Activated CD4-positive, alpha-beta memory T cell treated with anti-CD3 and anti-CD28 coated beads, Interleukin-2, amount 10 ng/mL, durations not matched to agents 7 days and 5 days (primary cell): ENCODE measurements around the gene USP12. TPM values are rescaled to one million over a fixed set of nuclear protein-coding genes. Genes with fewer than 3 reads are reported as not detected.
"Not testable (repeated sequence)": the region's sequence is repeated elsewhere in the genome, so short reads cannot be mapped to it uniquely, and the experiment has no call there.

Experiments
- CTCF ChIA-PET: fragments of 350-600 bp; sonication (Branson Sonifier 250); formaldehyde crosslinking; loops from one replicate; lab custom pipeline; 2021; ENCODE audit warnings: antibody characterized with exemption, inconsistent platforms; lab: Charles Lee
- POLR2A ChIA-PET: fragments of 350-600 bp; sonication (Branson Sonifier 250); formaldehyde crosslinking; loops from one replicate; lab custom pipeline; 2021; ENCODE audit warnings: antibody characterized with exemption; lab: Charles Lee
- DNase-seq: peaks from one replicate; pipeline ENCODE4 v3.0.0-alpha.2; 2020
- H3K27ac Mint-ChIP-seq: one replicate; pipeline ENCODE4 v1.8.0; 2021; ENCODE audit warnings: mild to moderate bottlenecking, mixed read lengths
- H3K27me3 Mint-ChIP-seq: one replicate; pipeline ENCODE4 v1.8.0; 2021; ENCODE audit warnings: mixed read lengths
- H3K36me3 Mint-ChIP-seq: one replicate; pipeline ENCODE4 v1.8.0; 2021; ENCODE audit warnings: low read depth, mixed read lengths
- H3K4me1 Mint-ChIP-seq: one replicate; pipeline ENCODE4 v1.8.0; 2021; ENCODE audit warnings: mixed read lengths
- H3K4me3 Mint-ChIP-seq: one replicate; pipeline ENCODE4 v1.8.0; 2021; ENCODE audit warnings: mild to moderate bottlenecking, mixed read lengths
- H3K9me3 Mint-ChIP-seq: one replicate; pipeline ENCODE4 v1.8.0; 2021; ENCODE audit warnings: mixed read lengths
- total RNA-seq, 2 experiments: library from RNA; stranded (reverse); gene quantifications; one replicate each; pipeline ENCODE4 v1.2.3, GENCODE V29; 2021

USP12 gene
- total RNA-seq, 2 experiments from 2014 or later: 22.5 to 23.5 TPM

GRCh38 chr13:27066123-27066522, 105.5 kb downstream of the USP12 start:
- CTCF ChIA-PET, H3K4me1 Mint-ChIP-seq: not testable (repeated sequence)

GRCh38 chr13:27065582-27065981, 106.0 kb downstream of the USP12 start:
- H3K4me3 Mint-ChIP-seq: no peak overlapping the region
- DNase-seq: no peak
- H3K27ac Mint-ChIP-seq: no peak overlapping the region
- ChIA-PET POLR2A (no interaction called here), CTCF (no interaction called here)
- peaks cover 7% of the 10 kb centered on the region for H3K9me3 Mint-ChIP-seq
- no peaks in the 10 kb centered on the region for H3K27me3 Mint-ChIP-seq
- H3K4me1 Mint-ChIP-seq: no peaks in the 10 kb centered on the region
- peaks cover 38% of the 10 kb centered on the region for H3K36me3 Mint-ChIP-seq

More at GRCh38 chr13:27066123-27066522, 105.5 kb downstream of the USP12 start:
- H3K27ac Mint-ChIP-seq, DNase-seq, H3K9me3 Mint-ChIP-seq, H3K4me3 Mint-ChIP-seq, H3K27me3 Mint-ChIP-seq, POLR2A ChIA-PET: not testable (repeated sequence)
- peaks cover 38% of the 10 kb centered on the region for H3K36me3 Mint-ChIP-seq

- H3K4me1 Mint-ChIP-seq: no peaks in the 10 kb centered on the region
- no peak overlapping the region for H3K4me3 Mint-ChIP-seq
- H3K36me3 Mint-ChIP-seq: peaks cover 32% of the 10 kb centered on the region
- no peak for DNase-seq
- H3K27me3 Mint-ChIP-seq: no peaks in the 10 kb centered on the region
- CTCF ChIA-PET: no interaction called here
- POLR2A ChIA-PET: no interaction called here
- peaks cover 7% of the 10 kb centered on the region for H3K9me3 Mint-ChIP-seq
- no peak overlapping the region for H3K27ac Mint-ChIP-seq
Observed at GRCh38 chr13:27064252-27064995, 107.2 kb downstream of the USP12 start.

- Mint-ChIP-seq H3K36me3 (peaks cover 2% of the 10 kb centered on the region), H3K4me1 (peaks cover 11% of the 10 kb centered on the region), H3K4me3 (no peak overlapping the region), H3K9me3 (no peaks in the 10 kb centered on the region), H3K27ac (no peak overlapping the region), H3K27me3 (no peaks in the 10 kb centered on the region)
- POLR2A ChIA-PET: no interaction called here
- CTCF ChIA-PET: no interaction called here
- DNase-seq: no peak
Observed at GRCh38 chr13:27057817-27058216, 113.8 kb downstream of the USP12 start.

GRCh38 chr13:27055526-27055925, 116.1 kb downstream of the USP12 start:
- Mint-ChIP-seq H3K4me1 (peaks cover 11% of the 10 kb centered on the region), H3K27ac (no peak overlapping the region), H3K36me3 (no peaks in the 10 kb centered on the region), H3K9me3 (no peaks in the 10 kb centered on the region), H3K4me3 (no peak overlapping the region), H3K27me3 (no peaks in the 10 kb centered on the region)
- CTCF ChIA-PET: interaction anchor here (0.6 kb wide), 1 partner anchor 44 kb away, joined by 3 read pairs; no protein-coding TSS in a partner anchor
- POLR2A ChIA-PET: interaction anchor here (0.8 kb wide), 1 partner anchor 70 kb away, joined by 3 read pairs; no protein-coding TSS in a partner anchor
- DNase-seq: no peak

- no peak overlapping the region for H3K27ac Mint-ChIP-seq
- CTCF ChIA-PET: no interaction called here
Observed at GRCh38 chr13:27054760-27055159, 116.9 kb downstream of the USP12 start.

GRCh38 chr13:27053902-27054595, 117.6 kb downstream of the USP12 start:
- no peaks in the 10 kb centered on the region for H3K27me3 Mint-ChIP-seq
- no peaks in the 10 kb centered on the region for H3K36me3 Mint-ChIP-seq
- H3K4me1 Mint-ChIP-seq: peaks cover 11% of the 10 kb centered on the region
- CTCF ChIA-PET: no interaction called here
- POLR2A ChIA-PET: interaction anchor here (1.2 kb wide), 1 partner anchor 9 kb away, joined by 4 read pairs; no protein-coding TSS in a partner anchor
- H3K27ac Mint-ChIP-seq: no peak overlapping the region
- no peak overlapping the region for H3K4me3 Mint-ChIP-seq
- H3K9me3 Mint-ChIP-seq: no peaks in the 10 kb centered on the region
- no peak for DNase-seq

More at GRCh38 chr13:27054760-27055159, 116.9 kb downstream of the USP12 start:
- Mint-ChIP-seq H3K4me3 (no peak overlapping the region), H3K36me3 (no peaks in the 10 kb centered on the region), H3K9me3 (no peaks in the 10 kb centered on the region), H3K4me1 (peaks cover 11% of the 10 kb centered on the region), H3K27me3 (no peaks in the 10 kb centered on the region)
- DNase-seq: no peak
- POLR2A ChIA-PET: interaction anchor here (0.8 to 1.2 kb wide), 2 partner anchors 9 to 70 kb away, joined by 3 to 4 read pairs; no protein-coding TSS in a partner anchor

GRCh38 chr13:27053210-27053884, 118.3 kb downstream of the USP12 start:
- ChIA-PET CTCF (no interaction called here), POLR2A (interaction anchor here (1.2 kb wide), 1 partner anchor 8 kb away, joined by 4 read pairs; no protein-coding TSS in a partner anchor)

GRCh38 chr13:27052551-27053208, 118.9 kb downstream of the USP12 start:
- DNase-seq: no peak
- ChIA-PET POLR2A (no interaction called here), CTCF (no interaction called here)
- no peaks in the 10 kb centered on the region for H3K9me3 Mint-ChIP-seq
- H3K36me3 Mint-ChIP-seq: no peaks in the 10 kb centered on the region
- H3K4me1 Mint-ChIP-seq: peaks cover 11% of the 10 kb centered on the region
- no peaks in the 10 kb centered on the region for H3K27me3 Mint-ChIP-seq
- H3K27ac Mint-ChIP-seq: no peak overlapping the region
- no peak overlapping the region for H3K4me3 Mint-ChIP-seq

More at GRCh38 chr13:27053210-27053884, 118.3 kb downstream of the USP12 start:
- Mint-ChIP-seq H3K9me3 (no peaks in the 10 kb centered on the region), H3K27me3 (no peaks in the 10 kb centered on the region), H3K36me3 (no peaks in the 10 kb centered on the region), H3K4me3 (no peak overlapping the region), H3K27ac (no peak overlapping the region), H3K4me1 (peaks cover 11% of the 10 kb centered on the region)
- DNase-seq: no peak

GRCh38 chr13:27047081-27047480, 124.5 kb downstream of the USP12 start:
- CTCF ChIA-PET: interaction anchor here (1.0 to 1.2 kb wide), 2 partner anchors 9 to 325 kb away, joined by 3 read pairs; no protein-coding TSS in a partner anchor
- no peaks in the 10 kb centered on the region for H3K9me3 Mint-ChIP-seq
- no peak overlapping the region for H3K27ac Mint-ChIP-seq

GRCh38 chr13:27044837-27045570, 126.6 kb downstream of the USP12 start:
- H3K27me3 Mint-ChIP-seq: no peaks in the 10 kb centered on the region
- ChIA-PET POLR2A (interaction anchor here (0.8 to 0.9 kb wide), 2 partner anchors 9 to 126 kb away, joined by 3 to 4 read pairs; no protein-coding TSS in a partner anchor), CTCF (interaction anchor here (1.0 to 1.9 kb wide), 3 partner anchors 10 to 225 kb away, joined by 3 to 7 read pairs (median 3); no protein-coding TSS in a partner anchor)
- H3K36me3 Mint-ChIP-seq: no peaks in the 10 kb centered on the region
- no peaks in the 10 kb centered on the region for H3K9me3 Mint-ChIP-seq
- H3K4me1 Mint-ChIP-seq: peaks cover 15% of the 10 kb centered on the region
- H3K4me3 Mint-ChIP-seq: no peak overlapping the region
- DNase-seq: peak; percentile 33
- H3K27ac Mint-ChIP-seq: peak overlapping the region; percentile 70

More at GRCh38 chr13:27047081-27047480, 124.5 kb downstream of the USP12 start:
- H3K4me1 Mint-ChIP-seq: peaks cover 15% of the 10 kb centered on the region
- POLR2A ChIA-PET: interaction anchor here (0.7 kb wide), 1 partner anchor 16 kb away, joined by 3 read pairs; no protein-coding TSS in a partner anchor
- DNase-seq: no peak
- no peak overlapping the region for H3K4me3 Mint-ChIP-seq
- H3K27me3 Mint-ChIP-seq: no peaks in the 10 kb centered on the region
- H3K36me3 Mint-ChIP-seq: no peaks in the 10 kb centered on the region

- ChIA-PET POLR2A (no interaction called here), CTCF (no interaction called here)
- DNase-seq: no peak
- Mint-ChIP-seq H3K36me3 (no peaks in the 10 kb centered on the region), H3K27ac (no peak overlapping the region), H3K9me3 (no peaks in the 10 kb centered on the region), H3K27me3 (peaks cover 2% of the 10 kb centered on the region), H3K4me3 (no peak overlapping the region), H3K4me1 (peaks cover 15% of the 10 kb centered on the region)
Observed at GRCh38 chr13:27043013-27043412, 128.6 kb downstream of the USP12 start.
